ENCODE data around the gene SULT4A1.
A peak's percentile ranks its signal among the peaks of the same experiment; 100 is the strongest.

Gene SULT4A1

DNA sequence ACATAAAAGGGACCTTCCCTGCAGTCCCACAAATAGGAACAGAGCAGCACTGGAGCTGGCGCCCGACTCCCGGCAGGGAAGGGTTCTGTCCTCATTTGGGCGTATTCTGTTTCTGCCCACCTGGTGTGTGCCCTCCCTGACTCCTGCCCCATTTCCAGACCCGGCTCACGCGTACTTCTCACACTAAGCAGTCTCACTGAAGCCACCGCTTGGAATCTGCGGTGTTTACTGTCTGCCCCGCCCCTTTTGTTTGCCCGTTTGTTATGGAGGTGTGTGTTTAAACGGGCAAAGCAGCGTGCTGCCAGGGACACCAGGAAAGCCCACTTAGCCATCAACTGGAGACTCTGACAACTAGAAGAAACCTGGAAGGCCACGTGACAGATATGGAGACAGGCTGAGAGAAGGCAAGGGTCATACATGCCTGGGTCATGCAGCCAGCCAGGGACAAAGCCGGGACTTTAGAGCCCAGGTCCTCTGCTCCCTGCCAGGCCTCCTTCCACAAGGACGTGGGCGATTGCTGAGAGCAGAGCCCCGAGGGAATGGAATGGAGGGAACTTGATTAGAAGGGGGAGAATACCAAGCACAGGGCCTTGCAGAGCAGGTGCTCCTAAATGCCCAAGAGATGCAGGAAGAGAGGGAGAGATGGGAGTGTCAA, 41.5 kb downstream of the SULT4A1 start:
- H3K9me3 ChIP-seq (ENCODE audit: control insufficient read depth, insufficient read depth, low read length), result no peaks in the 10 kb centered on the region
- no peak overlapping the region for H3K27ac ChIP-seq (ENCODE audit: low read length)
- WGBS (ENCODE audit: insufficient coverage, insufficient read length), result no CpG with 5 or more reads among the region's 18 CpGs
- H3K4me3 ChIP-seq (ENCODE audit: low read length), result no peak overlapping the region
- H3K4me1 ChIP-seq (ENCODE audit: control insufficient read depth, insufficient read depth, low read length), result peaks cover 14% of the 10 kb centered on the region
- H3K36me3 ChIP-seq (ENCODE audit: control insufficient read depth, insufficient read depth, low read length), result no peaks in the 10 kb centered on the region
- no peaks in the 10 kb centered on the region for H3K27me3 ChIP-seq (ENCODE audit: control insufficient read depth, insufficient read depth, low read length)
- no peak for DNase-seq (ENCODE audit: low read depth, low spot score)

DNA sequence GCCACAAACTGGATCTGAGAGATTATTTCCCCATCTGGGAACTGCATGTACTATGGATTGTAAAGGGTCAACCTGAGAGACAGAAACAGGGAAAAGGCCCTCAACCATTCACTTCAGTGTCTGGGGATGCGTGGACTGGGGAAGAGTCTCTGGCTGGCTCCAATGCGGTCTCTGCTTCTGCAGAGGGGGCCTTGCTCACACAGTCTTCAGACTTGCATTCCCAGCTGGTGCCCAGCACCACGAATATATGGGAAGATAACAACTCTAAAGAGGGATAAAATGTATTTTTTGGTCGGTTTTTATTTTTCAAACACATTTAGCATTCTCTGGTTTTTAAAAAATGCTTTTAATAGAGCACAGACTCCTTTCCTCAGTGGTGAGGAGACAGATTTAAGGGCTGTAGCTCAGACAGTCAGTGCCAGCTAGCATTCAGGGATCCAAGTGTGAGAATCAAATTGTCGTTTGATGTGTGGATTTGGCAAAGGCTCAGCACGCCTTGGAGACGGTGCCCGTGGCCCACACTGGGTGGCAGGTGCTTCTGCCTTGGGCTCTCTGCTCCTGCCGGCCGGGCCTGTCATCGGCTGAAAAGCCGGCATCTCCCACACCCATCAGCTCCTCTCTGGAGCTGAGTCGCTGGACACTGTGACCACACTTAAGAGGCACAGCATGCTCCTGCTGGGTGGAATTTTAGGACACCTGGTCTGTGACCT, 42.2 kb downstream of the SULT4A1 start:
- Histone ChIP-seq H3K4me1 (ENCODE audit: control insufficient read depth, insufficient read depth, low read length) (peaks cover 14% of the 10 kb centered on the region), H3K9me3 (ENCODE audit: control insufficient read depth, insufficient read depth, low read length) (no peaks in the 10 kb centered on the region), H3K27ac (ENCODE audit: low read length) (no peak overlapping the region), H3K27me3 (ENCODE audit: control insufficient read depth, insufficient read depth, low read length) (no peaks in the 10 kb centered on the region), H3K36me3 (ENCODE audit: control insufficient read depth, insufficient read depth, low read length) (no peaks in the 10 kb centered on the region), H3K4me3 (ENCODE audit: low read length) (no peak overlapping the region)
- no peak for DNase-seq (ENCODE audit: low read depth, low spot score)
- no CpG with 5 or more reads among the region's 13 CpGs for WGBS (ENCODE audit: insufficient coverage, insufficient read length)

DNA sequence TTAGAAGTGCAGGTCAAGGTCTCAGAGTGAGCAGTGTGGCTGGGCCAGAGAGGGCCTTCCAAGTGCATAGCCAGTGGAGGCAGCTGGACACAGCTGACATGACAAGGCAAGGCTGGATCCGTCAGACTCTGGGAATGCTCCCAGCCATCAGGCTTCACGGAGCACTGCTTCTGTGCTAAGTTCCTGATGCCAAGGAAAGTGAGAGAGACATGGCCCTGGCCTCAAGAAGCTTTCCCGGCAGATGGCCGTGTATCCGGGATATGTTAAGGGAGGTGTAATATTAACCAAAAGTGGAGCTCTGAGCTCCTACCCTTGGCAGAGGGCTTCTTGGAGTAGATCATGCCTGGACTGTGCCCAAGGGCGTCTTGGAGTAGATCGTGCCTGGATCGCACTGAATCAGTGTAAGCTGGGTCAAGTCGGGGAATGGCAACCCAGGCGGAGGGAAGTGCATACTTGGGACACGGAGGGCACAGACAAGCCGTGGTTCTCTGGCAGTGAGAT, 42.8 kb downstream of the SULT4A1 start:
- no peaks in the 10 kb centered on the region for H3K27me3 ChIP-seq (ENCODE audit: control insufficient read depth, insufficient read depth, low read length)
- no peak overlapping the region for H3K27ac ChIP-seq (ENCODE audit: low read length)
- no peaks in the 10 kb centered on the region for H3K36me3 ChIP-seq (ENCODE audit: control insufficient read depth, insufficient read depth, low read length)
- no CpG with 5 or more reads among the region's 12 CpGs for WGBS (ENCODE audit: insufficient coverage, insufficient read length)
- no peak for DNase-seq (ENCODE audit: low read depth, low spot score)
- H3K4me1 ChIP-seq (ENCODE audit: control insufficient read depth, insufficient read depth, low read length), result peaks cover 14% of the 10 kb centered on the region
- H3K9me3 ChIP-seq (ENCODE audit: control insufficient read depth, insufficient read depth, low read length), result no peaks in the 10 kb centered on the region
- H3K4me3 ChIP-seq (ENCODE audit: low read length), result no peak overlapping the region

DNA sequence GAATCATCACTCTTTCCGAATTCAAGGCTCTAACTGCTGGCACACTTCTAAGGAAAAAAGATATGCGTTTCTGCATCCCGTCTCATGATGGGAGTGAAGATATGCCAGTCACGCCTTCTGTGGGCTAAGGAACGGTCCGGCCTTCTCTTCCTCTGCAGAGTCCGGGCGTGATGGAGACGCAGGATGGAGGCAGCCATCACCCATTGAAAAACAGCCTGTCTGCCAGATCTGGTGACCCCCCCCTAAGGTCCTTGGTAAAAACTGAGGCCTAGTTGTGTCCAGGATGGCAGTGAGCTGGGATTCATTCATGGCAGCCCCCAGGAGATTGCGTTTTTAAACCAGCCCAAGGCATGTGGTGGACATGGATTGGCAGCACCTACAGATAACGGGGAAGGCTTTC, 43.3 kb downstream of the SULT4A1 start:
- DNase-seq (ENCODE audit: low read depth, low spot score), result no peak
- no peak overlapping the region for H3K27ac ChIP-seq (ENCODE audit: low read length)
- no peaks in the 10 kb centered on the region for H3K27me3 ChIP-seq (ENCODE audit: control insufficient read depth, insufficient read depth, low read length)
- H3K4me1 ChIP-seq (ENCODE audit: control insufficient read depth, insufficient read depth, low read length), result peaks cover 14% of the 10 kb centered on the region
- WGBS (ENCODE audit: insufficient coverage, insufficient read length), result no CpG with 5 or more reads among the region's 11 CpGs
- H3K9me3 ChIP-seq (ENCODE audit: control insufficient read depth, insufficient read depth, low read length), result no peaks in the 10 kb centered on the region
- no peak overlapping the region for H3K4me3 ChIP-seq (ENCODE audit: low read length)
- no peaks in the 10 kb centered on the region for H3K36me3 ChIP-seq (ENCODE audit: control insufficient read depth, insufficient read depth, low read length)

DNA sequence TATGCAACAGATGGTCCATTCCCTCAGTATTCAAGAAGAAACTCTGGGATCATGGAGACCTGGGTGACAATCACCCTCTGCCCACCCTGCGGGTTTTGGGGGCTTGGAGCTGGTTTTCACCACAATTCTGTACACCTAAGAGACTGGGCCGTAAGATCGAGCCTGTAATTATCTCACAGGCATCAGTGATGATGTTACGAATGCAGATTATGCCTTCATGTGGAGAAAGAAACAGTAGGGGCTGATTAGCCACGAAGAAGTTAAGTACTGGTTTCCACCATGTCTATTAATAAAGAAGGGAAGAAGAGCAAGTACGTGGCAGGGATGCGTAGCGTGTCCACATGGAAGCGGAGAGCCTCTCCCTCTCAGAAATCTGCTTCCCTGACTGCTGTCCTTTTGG, 44.9 kb downstream of the SULT4A1 start:
- no peak overlapping the region for H3K27ac ChIP-seq (ENCODE audit: low read length)
- H3K9me3 ChIP-seq (ENCODE audit: control insufficient read depth, insufficient read depth, low read length), result no peaks in the 10 kb centered on the region
- no peak for DNase-seq (ENCODE audit: low read depth, low spot score)
- no CpG with 5 or more reads among the region's 9 CpGs for WGBS (ENCODE audit: insufficient coverage, insufficient read length)
- no peak overlapping the region for H3K4me3 ChIP-seq (ENCODE audit: low read length)
- peaks cover 5% of the 10 kb centered on the region for H3K4me1 ChIP-seq (ENCODE audit: control insufficient read depth, insufficient read depth, low read length)
- H3K27me3 ChIP-seq (ENCODE audit: control insufficient read depth, insufficient read depth, low read length), result no peaks in the 10 kb centered on the region
- no peaks in the 10 kb centered on the region for H3K36me3 ChIP-seq (ENCODE audit: control insufficient read depth, insufficient read depth, low read length)

DNA sequence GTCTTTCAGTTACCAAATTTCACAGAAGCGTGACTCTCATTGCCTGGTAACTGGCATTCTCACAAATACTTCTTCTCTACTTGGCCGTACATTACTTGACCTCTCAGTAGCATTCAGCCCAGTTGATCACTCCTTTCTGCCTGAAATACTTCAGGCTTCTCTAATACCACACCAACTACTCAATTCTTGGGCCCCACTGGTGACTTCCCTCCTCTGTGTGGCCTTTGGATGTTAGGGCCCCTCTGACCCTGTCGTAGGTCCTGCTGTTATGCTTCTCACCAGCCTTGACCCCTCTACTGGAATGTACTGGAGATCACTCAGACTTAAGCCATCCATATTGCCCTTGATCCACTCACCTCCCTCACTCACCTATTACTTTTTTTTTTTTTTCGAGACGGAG, 48.0 kb downstream of the SULT4A1 start:
- Histone ChIP-seq H3K27ac (ENCODE audit: low read length) (no peak overlapping the region), H3K36me3 (ENCODE audit: control insufficient read depth, insufficient read depth, low read length) (no peaks in the 10 kb centered on the region), H3K9me3 (ENCODE audit: control insufficient read depth, insufficient read depth, low read length) (no peaks in the 10 kb centered on the region), H3K4me1 (ENCODE audit: control insufficient read depth, insufficient read depth, low read length) (no peaks in the 10 kb centered on the region), H3K27me3 (ENCODE audit: control insufficient read depth, insufficient read depth, low read length) (no peaks in the 10 kb centered on the region), H3K4me3 (ENCODE audit: low read length) (no peak overlapping the region)
- no CpG with 5 or more reads among the region's 5 CpGs for WGBS (ENCODE audit: insufficient coverage, insufficient read length)
- DNase-seq (ENCODE audit: low read depth, low spot score), result no peak

DNA sequence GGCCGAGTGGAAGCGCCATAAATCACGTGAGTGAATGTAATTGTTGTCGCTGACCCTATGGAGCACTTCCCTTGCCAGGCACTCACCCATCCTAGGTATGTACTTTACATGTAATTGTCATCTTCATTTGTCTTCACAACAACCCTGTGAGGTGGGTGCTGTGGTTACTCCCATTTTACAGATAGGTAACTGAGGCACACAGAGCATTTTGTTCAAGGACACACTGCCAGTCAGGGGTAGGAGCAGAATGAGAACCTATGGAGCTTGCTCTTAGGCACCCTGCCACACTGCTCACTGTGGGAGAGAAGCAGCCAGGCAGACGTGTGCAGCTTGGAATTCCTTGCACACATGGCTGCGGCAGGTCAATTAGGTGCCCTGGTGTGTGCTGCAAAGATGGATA, 49.4 kb downstream of the SULT4A1 start:
- Histone ChIP-seq H3K27ac (ENCODE audit: low read length) (no peak overlapping the region), H3K9me3 (ENCODE audit: control insufficient read depth, insufficient read depth, low read length) (no peaks in the 10 kb centered on the region), H3K36me3 (ENCODE audit: control insufficient read depth, insufficient read depth, low read length) (no peaks in the 10 kb centered on the region), H3K27me3 (ENCODE audit: control insufficient read depth, insufficient read depth, low read length) (no peaks in the 10 kb centered on the region), H3K4me3 (ENCODE audit: low read length) (peak overlapping the region; percentile 64; the same call in 1 of the 2 replicates), H3K4me1 (ENCODE audit: control insufficient read depth, insufficient read depth, low read length) (no peaks in the 10 kb centered on the region)
- DNase-seq (ENCODE audit: low read depth, low spot score), result no peak
- no CpG with 5 or more reads among the region's 6 CpGs for WGBS (ENCODE audit: insufficient coverage, insufficient read length)

DNA sequence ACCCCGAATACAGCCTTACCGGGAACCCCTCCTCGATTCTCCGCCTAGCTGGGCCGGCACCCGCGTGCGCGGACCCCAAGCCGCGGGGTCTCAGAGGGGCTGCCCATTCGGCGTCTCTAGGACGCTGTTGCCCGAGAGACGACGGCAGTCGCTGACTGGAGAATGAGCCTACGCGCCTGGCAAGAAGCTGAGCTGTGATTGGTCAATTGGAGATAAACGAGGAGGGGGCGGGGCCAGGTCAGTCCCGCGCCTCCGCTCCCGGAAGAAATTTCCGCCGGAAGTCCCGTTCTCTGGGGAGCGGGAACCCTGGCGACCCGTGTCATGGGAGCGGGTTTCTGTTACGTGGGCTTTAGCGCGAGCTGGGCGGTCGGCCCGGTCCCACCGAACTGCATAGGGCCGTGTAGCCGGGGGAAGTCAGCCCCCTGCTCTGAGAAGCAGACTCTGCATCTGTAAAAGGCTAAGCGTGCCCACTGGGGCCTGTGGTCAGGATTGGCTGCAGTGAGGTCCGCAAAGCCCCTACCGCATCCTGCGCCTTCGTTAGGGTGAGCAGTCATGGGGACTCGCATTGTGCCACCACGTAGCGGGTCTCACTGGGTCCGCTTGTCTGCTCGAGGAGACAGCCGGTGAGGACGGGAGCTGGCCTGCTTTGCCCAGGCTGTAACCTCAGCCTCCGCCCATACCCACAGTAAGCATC, 50.0 kb downstream of the SULT4A1 start, which contains the start of gene EFCAB6:
EFCAB6 (minus strand) TSS at position 157 of the 694 bp plus-strand sequence. CDS start 29,987 bp downstream, outside the sequence.
- H3K4me3 ChIP-seq (ENCODE audit: low read length), result peak within 1 kb of the TSS; percentile 64
- no peak within 1 kb of the TSS for H3K27ac ChIP-seq (ENCODE audit: low read length)
- H3K4me1 ChIP-seq (ENCODE audit: control insufficient read depth, insufficient read depth, low read length), result no peaks in the 10 kb centered on the region
- no peaks in the 10 kb centered on the region for H3K9me3 ChIP-seq (ENCODE audit: control insufficient read depth, insufficient read depth, low read length)
- no CpG with 5 or more reads among the region's 55 CpGs for WGBS (ENCODE audit: insufficient coverage, insufficient read length)
- no peaks in the 10 kb centered on the region for H3K36me3 ChIP-seq (ENCODE audit: control insufficient read depth, insufficient read depth, low read length)
- DNase-seq (ENCODE audit: low read depth, low spot score), result peak; percentile 83
- no peaks in the 10 kb centered on the region for H3K27me3 ChIP-seq (ENCODE audit: control insufficient read depth, insufficient read depth, low read length)

DNA sequence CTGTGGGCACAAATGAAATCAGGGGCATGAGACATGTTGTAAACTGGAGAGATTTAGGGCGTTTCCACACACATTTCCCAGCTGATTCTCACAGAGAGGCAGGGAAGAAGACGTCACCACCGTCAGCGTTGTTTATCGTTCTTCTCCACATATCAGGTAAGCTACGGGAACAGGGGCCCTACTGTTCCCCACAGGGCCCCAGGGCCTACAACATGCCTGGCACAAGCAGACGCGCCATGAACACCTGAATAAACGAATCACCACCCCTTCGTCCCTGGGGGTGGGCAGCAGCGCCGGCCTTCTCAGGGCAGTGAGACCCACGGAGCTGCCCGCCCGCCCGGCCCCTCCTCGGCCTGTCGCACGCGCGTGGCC, 50.5 kb downstream of the SULT4A1 start:
- no peaks in the 10 kb centered on the region for H3K36me3 ChIP-seq (ENCODE audit: control insufficient read depth, insufficient read depth, low read length)
- no peaks in the 10 kb centered on the region for H3K27me3 ChIP-seq (ENCODE audit: control insufficient read depth, insufficient read depth, low read length)
- no peak overlapping the region for H3K27ac ChIP-seq (ENCODE audit: low read length)
- no peak for DNase-seq (ENCODE audit: low read depth, low spot score)
- H3K4me1 ChIP-seq (ENCODE audit: control insufficient read depth, insufficient read depth, low read length), result no peaks in the 10 kb centered on the region
- no peaks in the 10 kb centered on the region for H3K9me3 ChIP-seq (ENCODE audit: control insufficient read depth, insufficient read depth, low read length)
- no CpG with 5 or more reads among the region's 21 CpGs for WGBS (ENCODE audit: insufficient coverage, insufficient read length)
- peak overlapping the region; percentile 60; the same call in 1 of the 2 replicates for H3K4me3 ChIP-seq (ENCODE audit: low read length)

DNA sequence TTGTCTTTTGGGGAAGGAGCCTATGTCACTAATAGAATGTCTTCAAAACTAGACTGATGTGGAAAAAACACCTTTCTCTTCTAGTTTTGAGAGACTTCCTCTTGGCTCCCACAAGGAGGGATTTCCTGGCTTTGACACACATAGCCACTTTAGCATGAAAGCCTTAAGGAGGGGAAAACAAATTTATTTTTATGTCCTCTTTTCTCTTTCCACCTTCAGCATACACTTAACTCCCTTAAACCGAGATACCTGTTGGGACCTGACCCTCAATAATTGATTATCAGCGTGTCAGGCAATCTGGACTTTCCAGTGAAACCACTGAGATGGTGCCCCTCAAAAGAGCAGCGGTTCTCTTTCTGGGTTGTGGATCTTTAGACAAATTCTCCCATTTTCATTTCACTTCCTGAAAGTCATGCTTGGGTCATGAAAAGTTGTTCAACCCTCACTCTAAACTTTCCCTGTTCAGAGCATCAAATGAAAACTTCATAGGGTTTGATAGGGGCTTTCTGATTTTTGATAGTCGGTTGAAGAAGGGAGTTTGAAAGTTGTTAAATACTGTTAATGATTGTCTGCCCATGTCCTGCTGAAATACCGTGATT, 59.3 kb downstream of the SULT4A1 start:
- Histone ChIP-seq H3K9me3 (ENCODE audit: control insufficient read depth, insufficient read depth, low read length) (no peaks in the 10 kb centered on the region), H3K36me3 (ENCODE audit: control insufficient read depth, insufficient read depth, low read length) (no peaks in the 10 kb centered on the region), H3K4me3 (ENCODE audit: low read length) (no peak overlapping the region), H3K4me1 (ENCODE audit: control insufficient read depth, insufficient read depth, low read length) (no peaks in the 10 kb centered on the region), H3K27me3 (ENCODE audit: control insufficient read depth, insufficient read depth, low read length) (no peaks in the 10 kb centered on the region), H3K27ac (ENCODE audit: low read length) (no peak overlapping the region)
- no peak for DNase-seq (ENCODE audit: low read depth, low spot score)
- WGBS (ENCODE audit: insufficient coverage, insufficient read length), result no CpG with 5 or more reads among the region's 5 CpGs

Measured in iPS DF 6.9 (cell line).